Stomach (tissue), 9 donors: ENCODE measurements around the gene HTR1B. TPM values are rescaled to one million over a fixed set of nuclear protein-coding genes. Genes with fewer than 3 reads are reported as not detected.

Experiments used
- DNase-seq, 2 donors: peaks; one replicate each; pipeline versions ENCODE4 v3.0.0 to v3.0.0-alpha.2; 2013 to 2019
- H3K27ac ChIP-seq, 5 donors: fragments of 200-600 bp in 4 of 5; sonication (generic) in 4 of 5; one replicate each; pipeline ENCODE4 v1.5.1; 2013 to 2019; ENCODE audit warnings: mild to moderate bottlenecking in 1 of 5, moderate library complexity in 1 of 5
- H3K27me3 ChIP-seq, 3 donors: fragments of 200-600 bp; sonication (generic); one replicate each; pipeline ENCODE4 v1.5.1; 2017 to 2019; ENCODE audit warnings: mixed run types in 1 of 3
- H3K36me3 ChIP-seq, 4 donors: fragments of 200-600 bp; sonication (generic); 1 replicate in 3 of 4; 2 replicates in 1 of 4; pipeline ENCODE4 v1.5.1; 2016 to 2019
- H3K4me1 ChIP-seq, 4 donors: fragments of 200-600 bp; sonication (generic); one replicate each; pipeline ENCODE4 v1.5.1; 2016 to 2019
- H3K4me3 ChIP-seq, 4 donors: fragments of 200-600 bp; sonication (generic) in 3 of 4; one replicate each; pipeline ENCODE4 v1.5.1; 2016 to 2019; ENCODE audit warnings: mild to moderate bottlenecking in 1 of 4
- H3K9me3 ChIP-seq, 4 donors: fragments of 200-600 bp; sonication (generic); one replicate each; pipeline ENCODE4 v1.5.1; 2016 to 2019
- CTCF ChIP-seq, 7 experiments: fragments of 450-650 bp in 4 of 7; fragments of 200-600 bp in 3 of 7; sonication (generic) in 3 of 7; IDR thresholded peaks; one replicate each; pipeline ENCODE4 v1.5.1; 2016 to 2019; ENCODE audit warnings: antibody characterized with exemption in 7 of 7, control low read depth in 2 of 7, mild to moderate bottlenecking in 1 of 7
- EP300 ChIP-seq: sonication (generic); formaldehyde crosslinking; IDR thresholded peaks from one replicate; pipeline ENCODE4 v1.6.1; 2017; ENCODE audit warnings: antibody characterized with exemption
- POLR2A ChIP-seq, 4 donors: fragments of 450-650 bp; IDR thresholded peaks; one replicate each; pipeline ENCODE4 v1.6.1; 2016; ENCODE audit warnings: antibody characterized with exemption in 4 of 4, control low read depth in 2 of 4, mild to moderate bottlenecking in 1 of 4, moderate library complexity in 1 of 4
- POLR2AphosphoS5 ChIP-seq, 3 donors: sonication (generic); formaldehyde crosslinking; IDR thresholded peaks; one replicate each; pipeline ENCODE4 v1.6.1; 2016; ENCODE audit warnings: antibody characterized with exemption in 3 of 3
- WGBS, 5 donors: extraction: QIAGEN DNeasy Blood & Tissue Kit in 3 of 5; methylation state at CpG; one replicate each; pipeline versions ENCODE4 v1.1.5 to v1.1.7; 2013 to 2018; 5-methylcytosine and 5-hydroxymethylcytosine counted together
- intact Hi-C: fragments of 100-400 bp; cut with DNase I; formaldehyde crosslinking; loops from one replicate; pipeline ENCODE4 v1.15.1; 2023; ENCODE audit warnings: low total_unique reads
- polyA plus RNA-seq, 3 donors: library from polyadenylated mRNA; stranded (reverse); fragments of 200-250 nt; gene quantifications; one replicate each; pipeline ENCODE4 v1.2.3, GENCODE V29; 2013
- total RNA-seq, 5 donors: library from RNA; depleted of rRNA; stranded (reverse); fragments of >200 nt; gene quantifications; one replicate each; pipeline versions ENCODE4 v1.1.0 to v1.2.3, GENCODE V29; 2014 to 2016
- donor health status: healthy with polysubstance abuse.
- donor health status: Bipolar disorder and iron deficiency.
- donor health status: healthy.

Gene HTR1B
- total and polyA plus RNA-seq, 8 donors, result 0.10 to 3.5 (median 2.3) TPM; not detected in 3

DNA sequence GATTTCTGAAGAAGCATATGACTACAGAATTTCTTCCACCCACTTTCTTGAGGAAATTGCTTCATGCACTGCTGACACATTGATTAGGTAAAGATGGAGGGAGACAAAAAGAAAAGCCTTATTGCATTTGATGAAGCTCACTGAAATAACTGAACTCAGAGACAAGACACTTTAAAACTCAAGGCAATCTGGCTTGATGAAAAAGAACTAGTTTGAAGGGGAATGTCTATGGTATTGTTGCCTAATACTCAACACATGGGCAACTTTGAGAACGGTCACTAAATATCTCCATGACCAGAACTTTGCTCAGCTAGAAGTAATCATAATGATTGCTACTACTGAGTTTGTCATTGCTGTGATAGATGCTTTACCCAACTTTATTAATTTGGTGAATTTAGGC lies 38.1 kb downstream of the HTR1B start:
- Histone ChIP-seq H3K27me3 (no peaks in the 10 kb centered on the region), H3K9me3 (no peaks in the 10 kb centered on the region), H3K27ac (no peak overlapping the region), H3K4me1 (peaks cover 0 to 3% (median 0%) of the 10 kb centered on the region in 4 donors), H3K4me3 (no peak overlapping the region), H3K36me3 (no peaks in the 10 kb centered on the region)
- no peak for TF ChIP-seq POLR2AphosphoS5 (IDR thresholded peaks at IDR 0.05)
- no peak for TF ChIP-seq POLR2A (IDR thresholded peaks at IDR 0.05)
- TF ChIP-seq EP300, result no peak
- no peak for TF ChIP-seq CTCF (IDR thresholded peaks at IDR 0.05)
- intact Hi-C loops, result no loop called here
- 12 to 95% (median 60%) methylated on average over 1 of the region's 1 CpG for WGBS, 5 donors
- no peak for DNase-seq

GRCh38 chr6:77424761-77425160 lies 38.5 kb downstream of the HTR1B start:
- Histone ChIP-seq H3K9me3 (no peaks in the 10 kb centered on the region), H3K36me3 (no peaks in the 10 kb centered on the region), H3K4me1 (peaks cover 0 to 3% (median 0%) of the 10 kb centered on the region in 4 donors), H3K27me3 (no peaks in the 10 kb centered on the region), H3K4me3 (no peak overlapping the region), H3K27ac (no peak overlapping the region)
- 77 to 86% (median 84%) methylated on average over 2 of the region's 2 CpGs for WGBS, 5 donors
- intact Hi-C loops, result no loop called here
- TF ChIP-seq POLR2A (IDR thresholded peaks at IDR 0.05), result no peak
- no peak for TF ChIP-seq POLR2AphosphoS5 (IDR thresholded peaks at IDR 0.05)
- no peak for TF ChIP-seq CTCF (IDR thresholded peaks at IDR 0.05)
- no peak for TF ChIP-seq EP300
- DNase-seq, result no peak

DNA sequence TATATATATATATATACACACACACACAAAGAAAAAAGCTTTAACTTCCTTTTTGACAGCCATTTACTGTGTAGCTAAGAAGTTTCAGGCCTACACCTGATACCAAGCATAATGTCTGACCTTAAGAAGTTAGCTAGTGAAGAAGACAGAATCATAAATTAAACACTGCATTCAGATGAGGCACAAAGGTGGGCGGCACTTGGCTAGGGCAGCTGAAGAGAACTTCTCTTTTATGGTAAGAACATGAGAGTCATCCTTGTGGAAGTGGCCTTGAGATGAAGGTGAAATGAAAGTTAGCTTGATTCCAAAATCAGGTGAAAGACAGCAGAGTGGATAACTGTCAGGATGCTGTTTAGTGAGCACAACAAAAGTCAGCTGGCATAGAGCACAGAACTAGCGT lies 46.5 kb downstream of the HTR1B start:
- no peaks in the 10 kb centered on the region for H3K4me1 ChIP-seq
- TF ChIP-seq POLR2AphosphoS5 (IDR thresholded peaks at IDR 0.05) (no peak), CTCF (IDR thresholded peaks at IDR 0.05) (no peak), POLR2A (IDR thresholded peaks at IDR 0.05) (no peak), EP300 (no peak)
- no peak overlapping the region for H3K4me3 ChIP-seq
- WGBS, 5 donors, result 90 to 95% (median 92%) methylated on average over 2 of the region's 2 CpGs
- intact Hi-C loops, result no loop called here
- H3K27ac ChIP-seq, result no peak overlapping the region
- H3K27me3 ChIP-seq, result no peaks in the 10 kb centered on the region
- H3K9me3 ChIP-seq, result no peaks in the 10 kb centered on the region
- H3K36me3 ChIP-seq, result no peaks in the 10 kb centered on the region
- no peak for DNase-seq

- Histone ChIP-seq H3K36me3 (no peaks in the 10 kb centered on the region), H3K4me3 (no peak overlapping the region), H3K27me3 (no peaks in the 10 kb centered on the region), H3K4me1 (no peaks in the 10 kb centered on the region), H3K27ac (no peak overlapping the region), H3K9me3 (no peaks in the 10 kb centered on the region)
- WGBS, 5 donors, result 63 to 85% (median 69%) methylated on average over 2 of the region's 2 CpGs
- intact Hi-C loops, result no loop called here
- DNase-seq, result no peak
- TF ChIP-seq POLR2A (IDR thresholded peaks at IDR 0.05), result no peak
- TF ChIP-seq EP300, result no peak
- no peak for TF ChIP-seq POLR2AphosphoS5 (IDR thresholded peaks at IDR 0.05)
- TF ChIP-seq CTCF (IDR thresholded peaks at IDR 0.05), result no peak
These were observed 47.6 kb downstream of the HTR1B start for GRCh38 chr6:77415706-77416105.

Other genes starting within 250 kb of the HTR1B start
- under 1 TPM in 1 of 5 donors, not detected in 4; 0.73 TPM for gene MEI4, start 189.5 kb upstream of the HTR1B start, total RNA-seq
- gene MEI4, start 189.5 kb upstream of the HTR1B start, polyA plus RNA-seq, result not detected